Measurements from ENCODE around the gene NOC2L.

NOC2L gene

DNA sequence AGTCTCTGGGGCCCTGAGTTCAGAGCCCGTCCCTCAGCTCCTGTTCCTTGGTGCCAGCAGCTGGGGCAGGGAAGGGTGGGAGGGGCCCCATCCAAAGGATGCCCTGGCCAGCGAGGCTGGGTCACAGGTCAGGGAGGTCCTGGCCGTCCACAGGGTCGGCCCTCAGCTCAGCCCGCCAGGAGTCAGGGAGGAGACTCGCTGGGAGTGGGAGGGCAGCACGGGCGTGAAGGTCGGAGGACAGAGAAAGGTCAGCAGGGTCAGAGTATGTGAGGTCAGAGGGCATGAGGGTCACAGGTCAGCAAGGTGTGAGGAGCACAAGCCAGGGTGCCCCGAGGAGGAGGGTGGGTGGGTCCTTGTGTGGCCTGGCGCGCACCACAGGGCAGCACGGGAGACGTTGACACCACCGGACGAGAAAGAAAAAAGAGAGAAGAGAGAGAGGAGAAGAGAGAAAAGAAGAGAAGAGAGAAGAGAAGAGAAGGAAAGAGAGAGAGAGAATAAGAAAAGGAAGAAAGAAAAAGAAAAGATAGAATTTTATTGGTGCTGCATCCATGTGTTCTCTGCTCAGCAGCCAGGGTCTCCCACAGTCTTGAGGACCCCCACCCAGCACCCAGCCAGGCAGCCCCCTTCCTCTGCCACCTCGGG is 15.8 kb upstream of the NOC2L start:
- DNase-seq (ENCODE audit: low spot score), result no peak

DNA sequence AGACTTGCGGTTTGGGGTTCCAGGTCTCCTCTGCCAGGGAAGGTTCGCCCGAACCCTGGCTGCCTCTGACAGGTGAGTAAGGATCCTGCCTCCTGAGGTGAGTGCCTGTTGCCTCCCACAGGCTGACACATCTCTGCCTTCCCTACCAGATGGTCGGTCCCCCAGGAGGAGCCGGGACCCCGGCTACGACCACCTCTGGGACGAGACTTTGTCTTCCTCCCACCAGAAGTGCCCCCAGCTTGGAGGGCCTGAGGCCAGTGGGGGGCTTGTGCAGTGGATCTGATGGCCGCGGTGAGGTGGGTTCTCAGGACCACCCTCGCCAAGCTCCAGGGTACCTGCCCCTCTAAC is 15.2 kb upstream of the NOC2L start:
- no peak for DNase-seq (ENCODE audit: low spot score)

DNA sequence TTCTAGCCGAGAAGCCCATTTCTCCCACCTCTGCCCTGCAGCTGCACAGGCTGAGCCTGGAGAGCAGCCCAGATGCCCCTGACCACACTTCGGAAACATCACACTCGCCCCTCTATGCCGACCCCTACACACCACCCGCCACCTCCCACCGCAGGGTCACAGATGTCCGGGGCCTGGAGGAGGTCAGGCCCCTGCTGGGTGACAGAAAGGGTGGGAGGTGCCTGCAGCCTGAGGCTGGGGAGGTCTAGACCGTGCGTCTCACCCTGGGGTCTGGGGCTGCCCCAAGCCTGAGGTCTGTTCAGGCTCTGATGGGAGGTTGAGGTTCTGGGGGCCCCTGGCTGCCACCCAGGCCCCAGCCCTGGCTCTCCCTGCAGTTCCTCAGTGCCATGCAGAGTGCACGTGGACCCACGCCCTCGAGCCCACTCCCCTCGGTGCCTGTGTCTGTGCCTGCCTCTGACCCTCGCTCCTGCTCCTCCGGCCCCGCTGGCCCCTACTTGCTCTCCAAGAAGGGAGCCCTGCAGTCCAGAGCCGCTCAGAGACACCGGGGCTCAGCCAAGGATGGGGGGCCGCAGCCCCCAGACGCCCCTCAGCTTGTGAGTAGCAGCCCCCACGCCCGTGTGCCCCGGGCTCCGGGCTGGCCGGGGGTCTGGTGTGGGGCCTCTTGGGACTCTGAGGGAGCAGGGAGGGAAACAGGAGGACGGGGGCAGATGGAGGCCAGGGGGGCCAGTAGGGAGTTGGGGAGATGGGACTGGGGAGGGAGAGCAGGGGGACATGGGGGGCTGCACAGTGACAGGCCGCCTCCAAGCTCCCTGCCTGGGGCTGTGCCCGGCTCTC is 14.6 kb upstream of the NOC2L start:
- no peak for DNase-seq (ENCODE audit: low spot score)

- DNase-seq (ENCODE audit: low spot score), result no peak
These were observed 13.8 kb upstream of the NOC2L start for GRCh38 chr1:972726-973458.

GRCh38 chr1:971751-972506 is 12.9 kb upstream of the NOC2L start:
- DNase-seq (ENCODE audit: low spot score), result no peak

- no peak for DNase-seq (ENCODE audit: low spot score)
These were observed 12.1 kb upstream of the NOC2L start for GRCh38 chr1:970973-971730.

- no peak for DNase-seq (ENCODE audit: low spot score)
These were observed 11.4 kb upstream of the NOC2L start for GRCh38 chr1:970242-970972.

- no peak for DNase-seq (ENCODE audit: low spot score)
These were observed 10.3 kb upstream of the NOC2L start for GRCh38 chr1:969260-969855.

GRCh38 chr1:967466-968343 is 8.6 kb upstream of the NOC2L start:
- no peak for DNase-seq (ENCODE audit: low spot score)

DNA sequence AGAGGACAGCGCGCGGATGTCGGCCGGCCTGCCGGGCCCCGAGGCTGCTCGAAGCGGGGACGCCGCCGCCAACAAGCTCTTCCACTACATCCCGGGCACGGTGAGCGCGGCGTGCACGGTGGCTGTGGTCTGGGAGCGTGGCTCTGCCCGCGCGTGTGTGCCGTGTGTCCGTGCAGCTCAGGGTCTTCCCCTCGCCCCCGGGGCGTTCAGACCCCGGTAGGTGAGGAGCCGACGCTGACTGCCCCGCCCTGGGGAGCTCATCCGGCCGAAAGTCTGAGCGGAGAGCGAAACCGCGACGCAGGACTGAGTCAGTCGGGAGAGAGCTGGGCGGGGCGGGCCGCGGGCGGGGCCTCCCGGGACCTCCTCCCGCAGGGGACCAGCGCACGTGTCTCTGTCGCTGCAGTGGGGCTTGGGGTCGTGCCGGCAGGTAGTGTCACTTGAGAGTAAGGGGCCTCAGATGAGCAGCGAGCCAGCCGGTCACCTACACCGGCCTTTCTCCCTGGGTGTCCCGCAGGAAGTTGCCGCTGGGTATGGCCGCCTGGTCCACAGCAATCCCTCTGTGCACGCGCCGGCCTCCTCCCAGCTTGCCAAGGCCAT is 7.7 kb upstream of the NOC2L start:
- DNase-seq (ENCODE audit: low spot score), result peak; percentile 91

GRCh38 chr1:966135-966703 is 7.2 kb upstream of the NOC2L start, which contains the start of gene PLEKHN1:
PLEKHN1 (plus strand) TSS chr1:966482; CDS start chr1:966532, 50 bp downstream.
- DNase-seq (ENCODE audit: low spot score), result peak; percentile 58

DNA sequence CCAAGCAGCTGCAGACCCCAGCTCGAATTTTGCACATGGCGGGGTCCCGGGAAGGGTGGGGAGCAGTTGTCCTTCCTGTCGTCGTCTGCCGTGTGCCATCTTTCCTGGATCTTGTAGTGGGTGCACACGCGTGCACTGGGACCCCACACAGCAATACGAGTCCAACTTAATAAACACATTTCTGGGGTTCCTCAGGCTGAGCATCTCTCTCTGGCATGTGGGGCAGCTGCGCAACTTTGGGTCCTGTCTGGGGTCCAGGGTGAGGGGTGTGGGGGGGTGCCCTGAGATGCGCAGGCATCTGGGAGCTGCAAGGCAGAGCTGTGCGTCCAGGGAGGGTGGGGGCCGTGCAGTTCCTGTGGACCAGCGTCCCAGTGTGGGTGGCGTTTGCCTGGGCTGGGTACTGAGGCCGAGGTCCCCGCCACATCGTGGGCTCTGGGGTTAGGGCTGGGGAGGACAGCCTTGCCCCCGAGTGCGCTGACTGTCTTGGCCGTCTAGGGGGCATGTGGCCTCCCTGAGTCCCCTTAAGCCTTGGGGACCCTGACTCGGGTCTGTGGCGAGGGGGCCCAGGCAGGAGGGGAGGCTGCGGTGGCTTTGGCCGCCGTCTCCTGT is 6.6 kb upstream of the NOC2L start:
- no peak for DNase-seq (ENCODE audit: low spot score)

DNA sequence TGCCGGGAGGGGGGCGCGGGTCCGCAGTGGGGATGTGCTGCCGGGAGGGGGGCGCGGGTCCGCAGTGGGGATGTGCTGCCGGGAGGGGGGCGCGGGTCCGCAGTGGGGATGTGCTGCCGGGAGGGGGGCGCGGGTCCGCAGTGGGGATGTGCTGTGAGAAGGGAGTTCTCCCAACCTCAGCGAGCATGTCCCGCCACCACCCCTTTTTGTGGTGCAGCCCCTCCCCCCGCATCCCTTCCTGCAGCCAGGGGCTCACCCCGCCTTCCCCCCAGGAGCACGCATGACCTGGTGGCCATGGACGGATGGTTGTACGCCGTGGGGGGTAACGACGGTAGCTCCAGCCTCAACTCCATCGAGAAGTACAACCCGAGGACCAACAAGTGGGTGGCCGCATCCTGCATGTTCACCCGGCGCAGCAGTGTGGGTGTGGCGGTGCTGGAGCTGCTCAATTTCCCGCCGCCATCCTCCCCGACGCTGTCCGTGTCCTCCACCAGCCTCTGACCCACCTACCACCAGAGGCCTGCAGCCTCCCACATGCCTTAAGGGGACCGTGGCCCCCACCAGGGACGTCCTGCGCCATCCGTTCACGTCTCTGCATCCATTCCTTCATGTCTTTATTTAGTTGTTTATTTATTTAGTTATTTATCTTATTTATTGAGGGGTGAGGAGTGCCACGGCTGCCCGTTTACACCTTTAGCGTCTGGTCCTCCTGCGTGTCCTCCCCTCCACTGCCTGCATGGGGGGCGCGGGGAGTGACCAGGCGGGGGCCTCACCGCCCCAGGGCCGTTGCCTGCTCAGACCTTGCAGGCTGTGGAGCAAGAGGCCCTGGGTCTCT is 5.9 kb upstream of the NOC2L start:
- DNase-seq (ENCODE audit: low spot score), result no peak

- no peak for DNase-seq (ENCODE audit: low spot score)
These were observed 4.9 kb upstream of the NOC2L start for GRCh38 chr1:963746-964525.

DNA sequence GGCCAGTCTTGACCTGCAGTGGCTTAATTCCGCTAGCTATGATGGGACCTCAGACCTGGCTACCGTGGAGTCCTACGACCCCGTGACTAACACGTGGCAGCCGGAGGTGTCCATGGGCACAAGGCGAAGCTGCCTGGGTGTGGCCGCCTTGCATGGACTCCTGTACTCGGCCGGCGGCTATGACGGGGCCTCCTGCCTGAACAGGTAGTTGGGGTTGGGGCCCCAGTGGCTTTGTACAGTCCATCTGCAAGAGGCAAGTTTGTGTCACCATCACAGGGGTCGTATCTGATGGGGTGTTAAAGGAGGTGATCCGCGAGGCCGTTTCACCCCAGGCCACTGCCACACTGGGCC is 4.2 kb upstream of the NOC2L start:
- no peak for DNase-seq (ENCODE audit: low spot score)

All from AG08395 (cell line).